ENCODE results near the gene EEF2K. TPM values are rescaled to one million over a fixed set of nuclear protein-coding genes. Genes with fewer than 3 reads are reported as not detected.
A peak's percentile ranks its signal among the peaks of the same experiment; 100 is the strongest.
"Not testable (repeated sequence)": the region's sequence is repeated elsewhere in the genome, so short reads cannot be mapped to it uniquely, and the experiment has no call there.

EEF2K gene
- total and polyA plus RNA-seq, 12 donors = 4.9 to 28.3 (median 16.6) TPM

DNA sequence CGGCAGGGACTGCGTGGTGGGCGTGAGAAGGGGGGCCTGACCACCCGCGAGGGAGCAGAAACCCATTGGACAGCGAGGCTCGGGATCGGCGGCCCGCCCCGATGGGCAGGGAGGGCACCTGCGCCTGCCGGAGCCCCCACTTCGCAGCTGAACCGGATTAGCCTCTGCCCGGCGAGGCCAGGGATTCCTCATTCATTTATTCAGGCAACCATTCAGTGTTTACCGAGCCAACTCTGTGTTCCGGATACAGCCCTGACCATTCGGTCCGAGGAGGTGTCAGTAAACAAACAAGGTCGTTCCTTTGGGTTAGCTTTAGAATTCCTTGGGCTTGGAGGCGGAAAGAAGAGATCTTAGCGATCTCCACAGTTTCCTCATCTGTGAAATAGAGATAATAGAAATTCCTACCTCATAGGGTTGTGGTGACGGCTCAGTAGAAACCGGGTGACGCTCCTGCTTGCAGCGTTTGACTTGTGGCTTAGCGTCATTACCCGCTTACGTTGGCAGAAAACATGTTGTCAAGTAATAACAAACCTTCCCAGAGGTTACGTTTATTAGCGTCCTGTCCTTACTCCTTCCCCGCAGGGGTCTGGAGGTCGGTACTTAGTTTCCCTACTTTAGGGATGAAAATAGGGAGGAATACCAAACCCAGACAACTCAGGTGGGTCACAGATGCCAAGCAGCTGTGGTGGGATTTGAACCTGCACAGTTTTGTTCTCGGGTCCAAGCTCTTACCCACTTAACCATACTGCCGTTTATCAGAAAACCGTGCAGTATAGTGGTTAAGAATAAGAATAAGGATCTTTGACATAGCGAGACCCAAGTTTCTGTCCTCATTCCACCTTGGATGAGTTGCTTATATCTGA lies 92.0 kb downstream of the EEF2K start:
- Histone ChIP-seq H3K4me3 (peak overlapping the region; percentile 39 to 85 (median 63)), H3K9me3 (replicated peaks in 1 of 3) (no peaks in the 10 kb centered on the region), H3K27me3 (no peaks in the 10 kb centered on the region), H3K4me1 (replicated peaks in 1 of 2) (peaks cover 4 to 18% of the 10 kb centered on the region in 2 donors), H3K27ac (peak overlapping the region; percentile 85 to 97 (median 96)), H3K36me3 (replicated peaks in 1 of 2) (peaks cover 0 to 10% of the 10 kb centered on the region in 2 donors)
- 0% methylated on average over 18 to 39 of the region's 39 CpGs for WGBS, 4 donors
- intact Hi-C loops (cut with DNase I) = loop anchor here (2.0 to 10.0 kb wide), 3 partner anchors 101 to 293 kb away; partner anchors contain the start of genes MOSMO (in 1 of the 2) and PDZD9 (in 1 of the 2)
- TF ChIP-seq, protein P1, sequence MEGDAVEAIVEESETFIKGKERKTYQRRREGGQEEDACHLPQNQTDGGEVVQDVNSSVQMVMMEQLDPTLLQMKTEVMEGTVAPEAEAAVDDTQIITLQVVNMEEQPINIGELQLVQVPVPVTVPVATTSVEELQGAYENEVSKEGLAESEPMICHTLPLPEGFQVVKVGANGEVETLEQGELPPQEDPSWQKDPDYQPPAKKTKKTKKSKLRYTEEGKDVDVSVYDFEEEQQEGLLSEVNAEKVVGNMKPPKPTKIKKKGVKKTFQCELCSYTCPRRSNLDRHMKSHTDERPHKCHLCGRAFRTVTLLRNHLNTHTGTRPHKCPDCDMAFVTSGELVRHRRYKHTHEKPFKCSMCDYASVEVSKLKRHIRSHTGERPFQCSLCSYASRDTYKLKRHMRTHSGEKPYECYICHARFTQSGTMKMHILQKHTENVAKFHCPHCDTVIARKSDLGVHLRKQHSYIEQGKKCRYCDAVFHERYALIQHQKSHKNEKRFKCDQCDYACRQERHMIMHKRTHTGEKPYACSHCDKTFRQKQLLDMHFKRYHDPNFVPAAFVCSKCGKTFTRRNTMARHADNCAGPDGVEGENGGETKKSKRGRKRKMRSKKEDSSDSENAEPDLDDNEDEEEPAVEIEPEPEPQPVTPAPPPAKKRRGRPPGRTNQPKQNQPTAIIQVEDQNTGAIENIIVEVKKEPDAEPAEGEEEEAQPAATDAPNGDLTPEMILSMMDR (IDR thresholded peaks at IDR 0.05) = no peak
- peak in 1 of 2 donors; percentile 57 for TF ChIP-seq POLR2A (IDR thresholded peaks at IDR 0.05)
- peak; percentile 75 to 95 (median 84) for DNase-seq

DNA sequence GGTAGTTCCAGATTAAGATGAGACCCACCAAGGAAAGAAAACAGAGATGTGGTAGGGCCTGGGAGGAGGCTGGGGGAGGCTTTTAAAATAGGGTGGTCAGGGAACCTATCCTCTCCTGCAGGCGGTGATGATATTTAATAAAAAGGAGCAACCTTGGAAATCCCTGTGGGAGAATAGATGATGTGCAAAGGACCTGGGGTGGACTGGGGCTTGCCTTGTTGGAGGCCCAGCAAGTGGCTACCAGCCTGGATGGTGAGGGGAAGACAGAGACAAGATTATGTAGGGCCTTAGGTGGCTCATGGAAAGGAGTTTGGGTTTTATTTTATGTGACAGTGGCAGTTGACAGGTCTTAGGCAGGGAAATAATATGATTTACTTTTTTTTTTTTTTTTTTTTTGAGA lies 93.0 kb downstream of the EEF2K start:
- Histone ChIP-seq H3K27ac (peak overlapping the region in 4 of 5 donors; percentile 96 to 97 (median 96)), H3K27me3 (no peaks in the 10 kb centered on the region), H3K4me3 (no peak overlapping the region), H3K4me1 (replicated peaks in 1 of 2) (peaks cover 4 to 18% of the 10 kb centered on the region in 2 donors), H3K9me3 (replicated peaks in 1 of 3) (no peaks in the 10 kb centered on the region), H3K36me3 (replicated peaks in 1 of 2) (peaks cover 0 to 16% of the 10 kb centered on the region in 2 donors)
- DNase-seq = no peak
- TF ChIP-seq POLR2A (IDR thresholded peaks at IDR 0.05) = no peak
- TF ChIP-seq, protein P1 (IDR thresholded peaks at IDR 0.05) = no peak
- intact Hi-C loops (cut with DNase I) = loop anchor here in 1 of 2 donors (5.0 to 10.0 kb wide), 2 partner anchors 102 to 294 kb away; partner anchors contain the start of genes MOSMO and PDZD9
- 95 to 100% (median 98%) methylated on average over 1 of the region's 1 CpG for WGBS, 4 donors

DNA sequence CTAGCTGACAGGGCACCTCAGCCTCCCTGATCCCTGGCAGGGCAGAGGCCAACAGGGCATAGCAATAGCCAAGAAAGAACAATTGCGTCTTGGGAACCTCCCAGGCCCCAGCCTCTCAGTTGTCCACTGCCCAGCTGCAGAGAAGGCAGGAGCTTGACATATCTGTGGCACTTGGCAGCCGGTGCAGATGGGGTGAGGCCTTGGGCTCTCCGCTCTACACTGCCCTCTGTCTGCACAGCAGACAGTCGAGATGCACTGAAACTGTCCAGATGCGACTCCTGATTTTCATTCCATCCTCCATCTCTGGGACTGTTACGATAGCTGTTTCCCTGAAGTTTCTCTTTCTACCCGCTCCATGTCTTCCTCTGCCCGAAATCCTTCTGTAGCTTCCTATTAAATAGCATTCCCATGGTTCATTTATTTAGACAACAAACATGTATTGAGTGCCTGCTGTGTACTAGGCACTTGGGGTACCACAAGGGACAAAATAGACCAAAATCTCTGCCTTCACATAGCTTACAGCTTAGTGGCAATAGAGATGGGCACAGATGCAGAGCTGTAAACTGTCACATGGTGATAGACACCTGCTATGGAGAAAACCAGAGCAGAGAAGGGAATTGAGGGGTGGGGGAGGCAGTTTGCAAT lies 94.5 kb downstream of the EEF2K start:
- intact Hi-C loops (cut with DNase I) = no loop called here
- Histone ChIP-seq H3K27me3 (no peaks in the 10 kb centered on the region), H3K9me3 (replicated peaks in 1 of 3) (no peaks in the 10 kb centered on the region), H3K4me3 (no peak overlapping the region), H3K36me3 (replicated peaks in 1 of 2) (peaks cover 0 to 21% of the 10 kb centered on the region in 2 donors), H3K4me1 (replicated peaks in 1 of 2) (peaks cover 4 to 18% of the 10 kb centered on the region in 2 donors), H3K27ac (peak overlapping the region in 3 of 5 donors; percentile 2 to 30 (median 4))
- WGBS, 4 donors = 34 to 42% (median 35%) methylated on average over 7 to 8 of the region's 8 CpGs
- DNase-seq = peak; percentile 75 to 94 (median 88)
- peak in 1 of 2 donors; percentile 29 for TF ChIP-seq POLR2A (IDR thresholded peaks at IDR 0.05)
- TF ChIP-seq, protein P1 (IDR thresholded peaks at IDR 0.05) = peak; percentile 57 to 72 (median 66)

DNA sequence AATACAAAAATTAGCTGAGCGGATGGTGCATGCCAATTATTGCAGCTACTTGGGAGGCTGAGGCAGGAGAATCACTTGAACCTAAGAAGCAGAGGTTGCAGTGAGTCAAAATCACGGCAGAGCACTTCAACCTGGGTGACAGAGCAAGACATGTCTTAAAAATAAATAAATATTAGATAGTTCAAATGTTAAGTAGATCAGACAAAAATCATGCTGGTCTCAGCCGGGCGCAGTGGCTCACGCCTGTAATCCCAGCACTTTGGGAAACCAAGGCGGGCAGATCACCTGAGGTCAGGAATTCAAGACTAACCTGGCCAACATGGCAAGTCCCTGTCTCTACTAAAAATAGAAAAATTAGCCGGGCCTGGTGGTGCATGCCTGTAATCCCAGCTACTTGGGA lies 95.3 kb downstream of the EEF2K start:
- H3K27ac ChIP-seq; H3K4me3 ChIP-seq; DNase-seq; H3K27me3 ChIP-seq; intact Hi-C loops (cut with DNase I); H3K9me3 ChIP-seq (replicated peaks in 1 of 3): not testable (repeated sequence)
- WGBS, 4 donors = 93 to 95% (median 94%) methylated on average over 7 of the region's 7 CpGs
- peaks cover 0 to 25% of the 10 kb centered on the region in 2 donors for H3K36me3 ChIP-seq (replicated peaks in 1 of 2)
- peaks cover 2 to 10% of the 10 kb centered on the region in 2 donors for H3K4me1 ChIP-seq (replicated peaks in 1 of 2)

Data from adrenal gland (tissue), 12 donors.